HG02798 (cell line): ENCODE results near the gene PSEN2.
A peak's percentile ranks its signal among the peaks of the same experiment; 100 is the strongest.

Experiments used
- ATAC-seq: cut with Tn5 transposase; IDR thresholded peaks from one replicate; pipeline ENCODE4 v1.9.1; 2021; ENCODE audit warnings: mild to moderate bottlenecking; ENCODE audit not compliant: unreplicated experiment, poor library complexity

The PSEN2 gene

DNA sequence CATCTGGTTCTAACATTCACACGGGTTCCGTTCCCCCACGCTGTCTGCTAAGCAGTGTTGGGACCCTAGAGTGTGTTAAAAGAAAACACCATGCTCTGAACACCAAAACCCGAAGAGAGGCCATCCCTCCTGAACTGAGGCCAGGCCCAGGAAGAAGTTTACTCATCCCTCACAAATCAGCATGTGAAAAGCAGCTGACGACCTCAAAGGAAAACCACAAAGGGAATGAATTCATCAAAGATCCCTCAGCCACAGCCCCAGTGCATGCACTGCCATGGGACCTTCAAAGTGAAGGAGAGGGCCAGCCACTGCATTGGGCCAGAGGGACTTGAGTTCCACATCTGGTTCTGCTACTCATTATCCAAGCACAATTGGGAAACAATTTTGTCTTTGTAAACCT is 7.0 kb upstream of the PSEN2 start:
- ATAC-seq = no peak

DNA sequence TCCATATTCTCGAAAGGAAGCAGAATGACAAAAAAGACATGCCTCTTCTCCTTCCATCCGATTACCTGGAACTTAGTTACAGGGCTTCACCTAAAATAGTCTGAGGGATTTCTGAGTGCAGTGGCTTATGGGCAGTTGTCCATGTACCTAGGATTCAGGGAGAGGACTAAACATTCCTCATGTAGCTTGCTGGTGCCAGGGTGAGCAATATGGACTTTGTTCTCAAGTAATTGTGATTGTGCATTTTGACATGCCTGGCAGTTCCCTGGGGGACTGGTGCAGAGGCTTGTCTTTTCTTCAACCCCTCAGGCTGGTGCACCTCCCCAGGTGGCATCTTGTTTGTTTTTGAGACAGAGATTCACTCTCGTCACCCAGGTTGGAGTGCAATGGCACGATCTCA is 6.1 kb upstream of the PSEN2 start:
- no peak for ATAC-seq

DNA sequence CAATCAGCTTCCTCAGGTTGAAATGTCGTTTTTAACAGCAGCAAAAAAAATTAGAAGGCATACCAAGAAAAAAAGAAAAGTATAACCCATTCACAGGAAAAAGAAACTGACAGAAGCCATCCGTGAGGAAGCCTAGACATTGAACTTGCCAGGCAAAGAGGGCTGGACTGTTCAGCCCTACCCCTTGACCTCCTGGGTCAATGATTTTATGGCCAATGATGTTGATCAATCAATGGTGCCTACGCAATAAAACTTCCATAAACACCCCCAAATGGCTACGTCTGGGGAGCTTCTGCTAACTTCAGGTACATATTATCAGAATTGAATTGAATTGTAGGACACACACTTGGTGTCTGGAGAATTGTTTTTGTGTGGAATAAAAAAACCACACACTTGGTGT is 4.8 kb upstream of the PSEN2 start:
- ATAC-seq = no peak

DNA sequence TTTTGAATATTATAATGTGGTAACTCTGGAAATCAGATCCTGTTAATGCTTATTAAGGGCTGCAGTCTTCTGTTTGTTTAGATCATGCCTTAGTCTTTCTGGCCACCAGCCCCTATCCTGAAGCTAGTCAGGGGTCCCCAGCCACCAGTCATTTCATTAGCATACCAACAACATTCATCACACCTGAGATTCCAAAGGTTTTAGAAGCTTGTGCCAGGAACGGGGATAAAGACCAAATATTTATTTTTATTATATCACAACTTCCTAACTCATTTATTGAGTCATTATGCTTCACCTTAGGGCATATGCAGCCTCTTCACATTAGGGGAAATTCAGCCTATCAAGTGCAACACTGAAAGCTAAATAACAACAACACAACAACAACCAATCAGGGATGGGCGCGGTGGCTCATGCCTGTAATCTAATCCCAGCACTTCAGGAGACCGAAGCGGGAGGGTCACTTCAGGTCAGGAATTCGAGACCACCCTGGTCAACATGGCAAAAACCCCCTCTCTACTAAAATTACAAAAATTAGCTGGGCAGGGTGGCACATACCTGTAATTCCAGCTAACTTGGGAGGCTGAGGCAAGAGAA is 2.9 kb upstream of the PSEN2 start:
- no peak for ATAC-seq

DNA sequence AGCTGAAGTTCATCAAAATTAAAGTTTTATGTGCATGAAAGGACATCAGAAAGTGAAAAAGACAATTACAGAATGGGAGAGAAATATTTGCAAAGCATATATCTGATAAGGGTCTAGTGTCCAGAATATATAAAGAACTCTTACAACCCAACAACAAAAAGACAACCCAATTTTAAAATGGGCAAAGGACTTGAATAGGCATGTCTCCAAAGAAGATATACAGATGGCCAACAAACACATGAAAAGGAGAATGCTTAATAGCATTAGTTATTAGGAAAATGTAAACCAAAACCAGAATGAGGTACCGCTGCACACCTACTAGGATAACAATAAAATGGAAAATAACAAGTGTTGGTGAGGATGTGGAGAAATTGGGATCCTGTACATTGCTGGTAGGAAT is 1.7 kb upstream of the PSEN2 start:
- no peak for ATAC-seq

DNA sequence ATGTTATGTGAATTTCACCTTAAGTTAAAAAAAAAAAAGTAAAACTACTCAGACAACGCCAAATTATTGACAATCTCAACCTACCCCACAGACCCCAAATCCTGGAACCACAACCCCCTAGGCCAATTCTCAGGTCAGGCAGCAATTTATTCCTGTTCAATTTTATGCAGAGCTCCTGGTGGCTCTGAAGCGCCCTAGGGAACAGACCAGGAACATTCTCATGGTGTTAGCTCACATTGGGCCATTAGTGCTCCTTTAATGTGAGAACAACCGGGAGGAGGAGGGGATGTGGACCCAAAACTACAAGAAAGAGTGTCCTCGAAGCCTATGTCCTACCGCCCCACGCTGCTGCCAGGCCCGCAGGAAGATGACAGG is 403 bp upstream of the PSEN2 start:
- no peak for ATAC-seq

DNA sequence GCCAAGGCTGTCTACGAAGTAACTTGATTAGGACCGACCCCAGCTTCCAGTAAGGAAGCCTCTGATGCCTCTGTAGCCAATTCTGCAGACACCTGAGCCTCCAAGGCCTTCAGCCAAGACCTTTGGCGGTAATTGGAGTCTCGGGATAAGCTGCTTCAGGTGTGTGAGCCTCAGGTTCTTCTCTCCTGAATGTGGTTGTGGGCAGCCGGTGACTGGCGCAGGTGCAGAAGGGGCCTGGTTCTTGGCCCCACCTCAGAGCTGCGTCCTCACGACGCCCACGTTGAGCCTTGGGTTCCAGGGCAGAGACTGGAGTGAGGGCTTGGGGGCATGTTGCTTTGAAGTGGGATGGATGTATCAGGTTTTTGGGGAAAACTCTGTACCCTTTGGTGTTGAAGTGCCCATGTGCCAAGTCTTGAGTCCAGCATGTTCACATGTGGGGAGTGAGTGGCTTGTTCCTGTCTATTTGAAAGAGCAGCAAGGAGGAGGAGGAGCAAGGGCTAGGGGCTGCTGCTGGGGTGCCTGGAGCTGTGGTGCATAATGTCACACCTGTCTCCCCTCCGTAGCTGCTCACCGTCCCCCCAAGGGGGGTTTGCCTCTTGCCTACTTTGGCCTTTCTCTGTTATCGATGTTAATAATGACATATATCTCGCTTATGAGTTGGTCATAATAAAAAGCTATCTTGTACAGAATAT is 1.4 kb downstream of the PSEN2 start:
- no peak for ATAC-seq

DNA sequence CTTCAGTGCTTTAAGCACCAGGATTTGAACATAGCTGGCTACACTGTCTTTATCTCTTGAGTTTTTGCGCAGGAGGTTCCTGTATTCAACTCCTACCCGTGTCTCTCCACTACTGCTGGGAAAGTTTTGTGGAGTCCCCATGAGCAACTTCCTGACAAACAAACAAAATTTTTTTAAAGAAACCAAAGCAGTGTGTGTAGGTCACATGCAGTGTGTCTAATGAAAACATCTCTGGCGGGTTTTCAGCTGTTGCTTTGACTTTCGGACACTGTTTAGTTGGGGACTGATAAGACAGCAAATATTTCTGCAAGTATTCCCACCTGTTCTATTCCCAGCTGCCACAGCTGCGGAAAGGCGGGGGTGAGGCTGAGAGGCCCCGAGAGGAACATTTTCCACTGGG is 2.0 kb downstream of the PSEN2 start:
- ATAC-seq = no peak

DNA sequence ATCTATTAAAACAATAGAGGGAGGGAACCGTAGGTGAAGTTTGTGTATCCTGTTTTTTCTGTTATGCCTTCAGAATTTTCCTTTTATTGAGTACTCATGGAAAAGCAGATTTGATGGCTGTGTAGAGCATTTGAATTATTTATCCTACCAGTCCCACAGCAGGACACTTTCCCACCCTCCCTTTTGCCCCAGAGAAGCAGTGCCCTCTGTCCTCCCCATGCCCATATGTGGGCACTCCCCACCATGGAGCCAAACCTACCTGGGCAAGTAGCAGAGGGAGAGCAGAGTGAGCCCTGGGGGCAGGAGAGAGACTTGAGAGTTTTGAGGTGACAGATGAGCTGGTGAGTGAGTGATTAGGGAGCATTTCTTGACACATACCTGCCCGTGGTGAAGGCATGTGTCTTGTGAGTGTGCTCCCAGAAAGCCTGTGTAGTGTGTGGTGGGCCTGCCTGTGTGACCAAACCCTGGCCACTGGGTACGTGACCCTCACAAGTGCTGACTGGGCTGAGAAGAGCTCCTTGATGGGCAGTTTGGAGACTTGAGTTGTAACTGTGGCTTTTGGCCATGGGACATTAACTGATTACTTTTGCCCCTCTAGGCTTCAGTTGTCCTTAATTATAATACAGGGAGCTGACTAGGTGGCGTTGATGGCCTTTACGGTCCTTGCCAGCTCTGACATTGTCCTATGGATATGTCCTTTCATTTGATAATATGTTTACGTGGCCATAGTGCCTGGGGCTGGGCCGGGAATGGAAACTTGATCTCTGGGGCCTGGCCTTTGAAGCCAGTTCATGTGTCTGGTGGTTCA is 3.6 kb downstream of the PSEN2 start:
- no peak for ATAC-seq

DNA sequence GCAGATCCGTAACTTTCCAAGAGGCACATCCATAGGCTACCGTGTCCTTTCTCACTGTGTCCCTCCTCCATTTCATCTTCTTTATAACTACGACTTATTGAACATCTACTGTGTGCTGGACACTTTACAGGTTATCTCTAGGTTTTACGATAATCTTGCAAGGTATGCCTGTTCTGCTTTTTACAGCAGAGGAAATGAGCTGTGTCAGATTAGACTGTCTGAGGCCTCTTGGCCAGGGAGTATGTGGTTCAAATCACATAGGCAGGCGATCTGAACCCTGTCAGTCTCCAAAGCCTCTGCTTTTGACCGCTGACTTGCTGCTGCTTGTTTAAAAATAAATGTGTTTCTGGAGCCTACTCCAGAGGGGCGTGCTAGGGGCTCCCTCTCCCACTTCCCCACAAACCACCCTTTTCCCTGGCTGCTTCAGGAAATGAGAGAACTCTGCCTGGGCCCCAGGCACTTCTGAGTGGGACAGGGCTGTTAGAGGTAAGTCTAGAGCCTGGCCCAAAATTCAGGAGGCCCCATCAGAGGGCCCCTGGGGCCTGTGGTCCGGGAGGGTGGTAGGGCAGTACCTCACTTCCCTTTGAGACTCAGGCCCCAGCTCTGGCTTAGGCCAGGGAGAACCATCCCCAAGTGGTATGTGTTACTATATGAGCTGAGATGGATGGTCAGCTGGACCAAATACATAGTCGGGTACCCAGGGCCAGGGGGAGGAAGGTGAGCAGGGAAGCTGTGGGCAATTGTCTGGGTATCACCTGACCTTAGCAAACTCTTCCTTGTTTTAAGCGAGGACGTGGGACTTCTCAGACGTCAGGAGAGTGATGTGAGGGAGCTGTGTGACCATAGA is 4.4 kb downstream of the PSEN2 start:
- no peak for ATAC-seq

DNA sequence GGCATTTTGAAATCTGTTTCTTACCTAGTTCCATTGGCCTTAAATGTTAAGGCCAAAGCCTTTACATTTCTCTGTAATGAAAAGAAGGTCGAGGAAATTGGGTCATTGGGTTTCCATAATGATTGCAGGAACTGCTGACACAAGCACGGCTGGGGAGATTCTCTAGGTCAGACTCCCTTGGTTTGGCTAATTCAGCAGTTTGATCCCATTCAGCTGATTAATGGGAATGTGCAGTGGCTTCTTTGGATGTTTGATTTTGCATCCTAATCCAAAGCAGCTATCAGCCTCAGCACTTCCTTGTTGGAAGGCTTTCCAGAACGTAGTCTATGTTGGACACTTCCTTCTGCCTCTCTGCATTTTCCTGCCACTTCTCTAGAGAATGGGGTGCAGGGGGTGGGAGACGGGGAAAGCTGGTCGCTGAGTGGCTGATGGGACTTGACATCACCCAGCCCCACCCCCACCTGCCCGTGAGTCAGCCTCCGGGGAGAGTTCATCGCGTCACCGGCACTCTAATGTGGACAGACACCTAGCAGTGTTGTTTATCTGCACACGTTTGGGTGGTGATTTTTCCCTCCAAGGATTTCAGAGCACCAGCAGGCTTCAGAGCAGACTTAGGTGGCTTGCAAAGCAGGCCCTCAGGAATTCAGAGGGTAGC is 5.4 kb downstream of the PSEN2 start:
- ATAC-seq = no peak

DNA sequence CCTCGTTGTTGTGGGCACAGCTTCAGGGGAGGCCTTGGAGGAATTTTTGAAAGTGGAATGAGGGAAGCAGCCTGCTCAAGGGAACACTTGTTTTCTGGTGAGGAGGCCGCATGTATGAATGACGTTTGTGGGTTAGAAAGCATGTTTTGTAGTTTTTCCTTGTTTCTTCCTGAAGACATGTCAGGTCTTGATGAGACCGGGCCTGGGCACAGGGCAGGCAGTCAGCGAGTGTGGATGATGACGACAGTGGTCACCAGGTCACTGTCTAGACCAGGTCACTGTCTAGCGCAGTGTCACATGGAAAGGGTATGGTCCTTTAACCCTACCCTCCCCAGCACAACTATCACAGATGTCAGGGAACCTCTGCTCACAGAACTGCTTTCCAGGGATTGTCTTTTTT is 7.3 kb downstream of the PSEN2 start:
- ATAC-seq = no peak

DNA sequence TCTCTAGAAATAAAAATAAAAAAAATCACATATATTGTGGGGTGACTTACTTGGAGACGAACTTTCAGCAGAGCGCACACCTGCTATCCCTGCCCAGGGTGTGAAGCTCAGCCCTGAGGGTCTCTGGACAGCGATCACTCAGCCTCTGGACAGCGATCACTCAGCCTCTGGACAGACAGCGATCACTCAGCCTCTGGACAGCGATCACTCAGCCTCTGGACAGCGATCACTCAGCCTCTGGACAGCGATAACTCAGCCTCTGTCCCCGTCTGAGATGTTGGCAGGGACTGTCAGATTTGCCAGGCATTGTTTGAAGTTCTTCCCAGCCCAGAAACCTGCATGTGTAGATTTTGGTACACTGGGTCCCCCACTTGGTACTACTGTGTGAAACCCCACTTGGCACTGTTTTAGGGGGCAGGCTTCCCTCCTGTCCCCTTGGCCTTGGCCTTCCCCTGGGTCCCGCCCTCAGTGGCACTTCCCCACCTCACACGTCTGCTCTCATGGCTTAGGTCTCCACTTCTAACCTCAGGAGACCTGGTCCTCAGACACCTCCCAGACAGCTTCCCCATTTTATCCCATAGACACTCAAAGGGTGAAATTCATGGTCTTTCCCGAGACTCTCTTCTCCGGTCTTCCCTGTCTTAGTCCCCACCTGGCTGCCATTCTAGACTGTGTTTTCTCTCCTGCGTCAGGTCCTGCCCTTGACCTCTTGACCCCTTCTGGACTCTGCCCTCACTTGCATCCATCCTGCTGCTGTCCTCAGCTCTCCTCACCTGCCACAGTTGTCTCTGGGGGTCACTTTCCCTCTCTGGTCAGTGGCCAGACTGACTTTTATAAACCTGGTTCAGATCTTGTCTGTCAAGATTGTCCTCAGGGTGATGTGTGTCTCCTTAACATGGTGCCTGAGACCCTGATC is 10.2 kb downstream of the PSEN2 start:
- no peak for ATAC-seq

DNA sequence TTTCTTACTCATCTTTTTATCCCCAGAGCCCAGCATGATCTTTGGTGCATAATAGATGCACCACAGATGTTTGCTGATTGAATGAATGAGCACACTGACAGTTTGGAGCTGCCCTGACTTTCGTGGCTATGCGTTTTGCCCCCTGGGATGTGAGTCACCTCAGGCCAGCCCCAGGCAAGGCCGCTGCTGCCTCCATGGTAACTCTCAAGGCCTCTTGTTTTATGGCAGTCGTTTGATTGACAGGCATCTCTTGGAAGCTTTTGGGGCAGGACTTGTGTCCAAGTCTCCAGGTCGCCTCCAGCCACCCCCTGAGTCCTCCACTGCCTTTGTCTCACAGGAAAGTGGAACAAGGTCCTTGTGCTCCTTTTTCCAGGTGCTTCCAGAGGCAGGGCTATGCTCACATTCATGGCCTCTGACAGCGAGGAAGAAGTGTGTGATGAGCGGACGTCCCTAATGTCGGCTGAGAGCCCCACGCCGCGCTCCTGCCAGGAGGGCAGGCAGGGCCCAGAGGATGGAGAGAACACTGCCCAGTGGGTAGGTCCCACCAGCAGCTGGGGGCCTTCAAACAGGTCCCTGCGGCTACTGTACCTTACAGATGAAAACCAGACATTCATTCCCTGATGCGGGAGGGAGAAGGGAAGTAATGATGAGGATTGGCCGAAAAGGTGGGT is 11.2 kb downstream of the PSEN2 start:
- ATAC-seq = no peak

DNA sequence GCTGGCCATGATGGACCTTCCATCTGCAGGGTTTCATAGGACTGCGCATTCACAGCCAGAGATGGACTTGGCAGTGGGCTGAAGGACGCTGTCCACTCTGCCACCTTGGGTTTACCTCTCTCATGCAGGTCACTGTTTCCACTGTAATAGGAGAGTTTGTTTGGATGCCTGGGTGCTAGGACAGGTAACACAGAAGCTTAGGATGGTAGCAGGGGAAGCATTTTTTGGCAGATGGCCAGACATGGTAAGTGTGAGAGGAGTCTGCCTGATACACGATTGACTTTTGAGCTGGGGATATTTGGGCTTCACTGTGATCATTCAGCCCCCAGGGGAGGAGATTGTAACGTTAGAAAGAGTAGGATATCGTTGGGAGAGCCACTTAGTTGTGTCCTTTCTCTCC is 11.8 kb downstream of the PSEN2 start:
- ATAC-seq = peak; percentile 1

DNA sequence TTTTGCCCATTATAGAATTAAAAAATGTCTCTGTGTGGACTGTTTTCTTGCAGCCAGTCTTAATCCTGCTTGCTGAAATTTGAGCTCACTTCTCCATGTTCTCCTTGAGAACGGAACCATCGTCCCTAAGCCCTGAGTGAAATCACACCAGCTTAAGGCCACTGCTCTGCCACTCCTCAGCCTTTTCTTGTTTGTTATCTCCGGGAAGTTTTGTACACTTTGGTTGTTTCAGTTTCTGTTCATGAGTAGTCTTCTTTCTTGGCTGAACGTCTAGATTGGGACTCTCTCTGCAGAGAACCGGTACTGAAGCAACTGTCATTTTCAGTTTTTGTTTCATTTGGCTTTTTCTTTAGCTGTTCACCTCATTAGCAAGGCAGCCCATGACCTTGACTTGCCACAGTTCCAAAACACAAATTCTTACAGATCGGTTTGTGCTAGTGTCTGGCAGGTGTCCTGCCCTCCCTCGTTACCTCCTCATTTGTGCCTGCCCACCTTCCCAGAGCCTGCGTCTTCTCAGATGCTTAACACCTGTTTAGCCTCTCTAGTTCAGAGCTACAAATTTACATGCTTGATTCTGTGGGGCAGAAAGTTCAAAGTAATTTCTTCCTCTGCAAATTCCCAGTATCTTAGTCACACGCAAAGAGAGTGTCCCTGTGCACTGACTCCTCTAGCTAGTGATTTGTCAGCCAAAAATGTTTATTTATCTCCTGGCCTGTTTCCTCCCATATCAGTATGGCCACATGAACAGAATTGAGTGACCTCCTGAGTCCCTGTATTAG is 12.4 kb downstream of the PSEN2 start:
- peak; percentile 95 for ATAC-seq

DNA sequence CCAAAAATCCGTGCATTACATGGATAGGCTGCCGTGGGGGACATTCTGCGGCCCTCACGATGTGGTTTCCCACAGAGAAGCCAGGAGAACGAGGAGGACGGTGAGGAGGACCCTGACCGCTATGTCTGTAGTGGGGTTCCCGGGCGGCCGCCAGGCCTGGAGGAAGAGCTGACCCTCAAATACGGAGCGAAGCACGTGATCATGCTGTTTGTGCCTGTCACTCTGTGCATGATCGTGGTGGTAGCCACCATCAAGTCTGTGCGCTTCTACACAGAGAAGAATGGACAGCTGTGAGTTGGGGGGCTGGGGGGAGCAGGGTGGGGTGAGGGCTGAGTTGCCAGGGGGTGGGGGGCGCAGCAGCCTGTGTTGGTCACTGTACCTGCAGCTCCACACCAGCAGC is 13.2 kb downstream of the PSEN2 start:
- ATAC-seq = no peak

DNA sequence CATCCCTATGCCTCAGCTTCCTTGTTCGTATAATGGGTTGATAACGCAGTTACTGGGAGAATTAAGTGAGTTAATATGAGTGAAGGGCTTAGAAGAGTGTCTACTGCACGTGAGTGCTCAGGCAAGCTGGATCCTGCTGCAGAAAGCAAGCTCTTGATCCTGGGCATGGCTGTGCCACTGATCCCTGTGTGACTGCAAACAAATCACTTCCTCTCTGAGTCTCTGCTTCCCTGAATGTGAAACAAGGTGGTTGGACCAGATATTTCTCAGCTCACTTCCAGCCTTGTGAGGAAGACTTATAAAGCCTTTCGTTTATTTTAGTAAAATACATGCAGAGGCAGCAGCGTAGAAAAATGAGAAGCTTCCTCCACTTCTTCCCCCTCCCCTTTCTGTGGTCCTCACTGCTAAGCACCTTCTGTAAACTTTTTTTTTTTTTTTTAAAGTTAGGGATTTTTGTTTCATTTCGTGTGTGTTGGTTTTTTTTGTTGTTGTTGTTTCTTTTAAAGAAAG is 13.8 kb downstream of the PSEN2 start:
- no peak for ATAC-seq
